GM19395 (cell line): ENCODE data around the gene NEURL1B.

Experiments
- ATAC-seq: cut with Tn5 transposase; IDR thresholded peaks from one replicate; pipeline ENCODE4 v1.9.1; 2021; ENCODE audit warnings: mild to moderate bottlenecking, moderate library complexity; ENCODE audit not compliant: unreplicated experiment

The NEURL1B gene

DNA sequence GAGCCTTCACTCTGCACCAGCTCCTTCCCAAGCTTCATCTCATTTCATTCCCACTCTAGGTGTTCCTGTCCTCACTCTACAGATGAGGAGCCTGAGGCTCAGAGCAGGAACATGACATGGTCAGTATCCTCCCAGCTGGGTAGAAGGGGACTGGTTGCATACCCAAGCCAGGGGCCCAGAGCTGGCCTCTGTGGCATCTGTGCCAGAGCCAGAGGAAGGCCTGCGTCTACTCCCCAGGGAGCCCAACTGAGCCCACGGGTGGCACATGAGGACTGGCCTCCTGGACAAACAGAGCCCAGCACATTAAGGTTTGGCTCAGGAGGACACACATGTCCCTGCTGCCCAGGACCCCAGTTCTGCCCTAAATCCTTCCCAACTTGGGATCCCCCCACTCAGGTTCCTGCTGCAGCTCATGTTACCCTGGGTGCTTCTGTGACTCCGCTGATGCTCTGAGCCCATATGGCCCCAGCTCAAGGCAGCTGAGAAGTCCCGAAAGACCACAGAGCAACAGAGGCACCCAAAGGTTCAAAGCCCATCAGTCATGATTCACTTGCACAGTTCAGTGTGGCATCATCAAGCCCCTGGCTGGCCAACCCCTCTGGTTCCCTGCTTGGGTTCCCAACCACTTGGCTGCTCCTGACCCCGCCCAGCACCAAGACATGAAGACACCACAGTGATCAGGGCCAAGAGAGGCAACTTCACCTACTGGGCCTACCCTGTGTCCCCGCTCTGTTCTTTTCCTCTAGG, 8.5 kb upstream of the NEURL1B start:
- ATAC-seq: no peak

DNA sequence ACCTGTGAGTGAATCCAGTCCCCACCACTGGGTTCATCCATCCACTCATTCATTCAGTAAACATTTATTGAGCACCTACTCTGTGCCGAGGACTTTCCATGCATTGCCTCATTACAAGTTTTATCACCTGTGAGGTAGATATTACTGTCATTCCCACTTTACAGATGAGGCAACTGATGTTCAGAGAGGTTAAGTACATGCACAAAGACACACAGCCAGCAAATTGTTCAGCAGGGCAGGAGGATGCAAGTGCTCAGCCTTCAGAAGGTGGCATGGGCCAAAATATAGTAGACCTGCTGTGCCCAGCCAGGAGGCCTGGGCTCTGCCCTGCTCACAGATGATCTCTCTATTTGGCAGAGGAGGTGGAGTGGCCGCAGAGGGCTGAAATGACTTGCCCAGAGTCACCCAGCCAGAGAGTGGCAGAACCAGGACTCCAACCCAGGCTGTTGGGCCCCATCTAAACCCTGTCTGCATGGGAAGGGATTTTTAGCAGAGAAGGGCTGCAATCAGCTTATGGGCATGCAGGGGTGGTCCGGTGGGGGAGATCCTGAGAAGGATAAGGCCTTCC, 7.6 kb upstream of the NEURL1B start:
- ATAC-seq: no peak

DNA sequence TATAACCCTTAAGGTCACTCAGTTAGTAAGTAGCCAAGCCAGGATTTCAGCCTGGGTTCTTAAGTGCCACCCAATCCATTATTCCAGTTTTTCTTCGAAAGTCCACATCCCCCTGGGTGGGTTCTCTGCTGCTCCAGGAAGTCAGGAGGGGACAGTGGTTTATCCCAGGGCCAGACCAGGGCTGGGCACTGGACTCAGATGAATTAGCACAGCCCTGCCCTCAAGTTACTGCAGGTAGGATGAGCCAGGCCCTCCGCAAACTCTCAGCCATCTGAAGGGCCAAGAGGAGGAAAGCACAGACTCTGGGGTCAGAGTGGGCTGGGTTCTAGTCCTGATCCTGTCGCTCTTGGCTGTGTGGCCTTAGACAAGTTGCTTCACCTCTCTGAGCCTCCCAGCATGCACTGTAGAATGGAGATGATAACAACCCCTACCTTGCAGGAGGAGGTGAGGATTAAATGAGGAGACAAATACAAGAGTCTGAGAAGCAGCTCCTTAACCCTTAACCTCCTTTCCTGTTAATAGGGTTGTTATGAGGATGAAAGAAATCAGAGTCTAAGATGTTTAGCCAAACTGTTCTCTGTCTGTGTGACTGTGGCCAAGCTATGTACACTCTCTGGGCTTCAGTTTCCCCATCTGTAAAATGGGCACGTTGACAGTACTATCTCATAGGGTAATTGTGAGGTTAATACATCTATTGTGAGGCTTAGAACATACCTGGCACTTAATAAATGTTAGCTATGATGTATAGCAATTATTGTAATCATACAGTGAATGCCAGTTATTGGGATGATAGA, 6.8 kb upstream of the NEURL1B start:
- no peak for ATAC-seq

DNA sequence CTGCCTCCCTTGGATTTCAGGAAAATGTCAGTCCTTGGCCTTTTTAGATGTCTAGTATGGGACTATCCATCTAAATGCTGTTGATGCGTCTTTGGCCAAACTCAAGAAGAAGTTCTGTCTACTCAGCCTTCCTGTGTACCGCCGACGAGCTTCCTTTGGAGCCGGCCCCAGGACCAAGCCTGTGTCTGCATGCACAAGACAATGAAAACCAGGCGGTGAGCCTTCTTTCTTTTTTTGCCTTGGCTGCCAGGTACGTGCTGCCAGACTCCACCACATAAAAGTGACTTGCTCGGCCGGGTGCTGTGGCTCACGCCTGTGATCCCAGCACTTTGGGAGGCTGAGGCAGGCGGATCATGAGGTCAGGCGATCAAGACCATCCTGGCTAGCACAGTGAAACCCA, 6.0 kb upstream of the NEURL1B start:
- ATAC-seq: no peak

DNA sequence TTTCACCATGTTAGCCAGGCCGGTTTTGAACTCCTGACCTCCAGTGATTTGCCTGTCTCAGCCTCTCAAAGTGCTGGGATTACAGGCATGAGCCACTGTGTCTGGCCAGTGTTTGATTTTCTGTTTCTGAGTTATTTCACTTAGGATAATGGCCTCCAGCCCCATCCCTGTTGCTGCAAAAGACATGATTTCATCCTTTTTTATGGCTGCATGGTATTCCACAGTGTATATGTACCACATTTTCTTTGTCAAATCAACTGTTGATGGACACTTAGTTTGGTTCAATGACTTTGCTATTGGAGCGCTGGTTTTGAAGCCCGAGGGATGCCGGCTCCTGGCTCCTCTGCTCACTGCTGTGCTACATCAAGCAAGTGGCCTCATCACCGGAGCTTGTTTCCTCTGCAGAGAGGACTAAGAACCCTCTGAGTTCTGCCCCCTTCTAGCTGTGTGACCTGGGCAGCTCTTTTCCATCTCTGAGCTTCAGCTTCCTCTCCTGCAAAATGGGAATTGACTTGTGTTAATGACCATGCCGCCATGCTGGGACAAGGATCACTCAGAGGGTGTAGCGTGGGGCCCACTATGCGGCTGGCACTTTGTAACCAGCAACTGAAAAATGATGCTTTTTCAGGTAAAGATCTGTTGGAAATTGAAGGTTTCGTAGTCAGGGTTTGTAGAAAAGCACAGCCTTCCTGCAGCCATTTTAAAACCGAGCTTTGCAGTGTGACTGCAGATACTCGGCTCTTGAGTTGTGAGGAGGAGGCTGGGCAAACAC, 4.6 kb upstream of the NEURL1B start:
- ATAC-seq: no peak

DNA sequence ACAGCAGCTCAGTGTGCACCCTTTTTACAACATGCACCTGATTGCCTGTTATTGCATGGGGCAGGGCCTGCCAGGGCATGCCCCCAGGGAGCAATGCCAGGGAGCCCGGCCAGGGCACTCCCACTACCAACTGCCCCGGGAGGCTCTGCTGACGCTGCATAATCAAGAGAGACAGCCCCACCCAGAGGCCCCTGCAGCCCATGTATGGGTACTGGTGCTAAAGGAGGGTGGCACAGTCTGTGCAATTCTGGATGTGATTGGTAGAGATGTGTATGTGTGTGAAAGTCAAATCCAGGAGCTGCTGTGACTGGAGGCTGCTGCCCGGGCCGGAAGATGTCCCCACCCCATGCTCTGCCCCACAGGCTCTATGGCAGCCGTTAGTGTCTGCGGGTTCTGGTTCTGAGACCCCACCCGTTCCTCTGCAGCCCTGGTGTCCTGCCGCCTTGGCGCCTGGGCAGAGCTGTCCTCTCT, 3.9 kb upstream of the NEURL1B start:
- no peak for ATAC-seq

DNA sequence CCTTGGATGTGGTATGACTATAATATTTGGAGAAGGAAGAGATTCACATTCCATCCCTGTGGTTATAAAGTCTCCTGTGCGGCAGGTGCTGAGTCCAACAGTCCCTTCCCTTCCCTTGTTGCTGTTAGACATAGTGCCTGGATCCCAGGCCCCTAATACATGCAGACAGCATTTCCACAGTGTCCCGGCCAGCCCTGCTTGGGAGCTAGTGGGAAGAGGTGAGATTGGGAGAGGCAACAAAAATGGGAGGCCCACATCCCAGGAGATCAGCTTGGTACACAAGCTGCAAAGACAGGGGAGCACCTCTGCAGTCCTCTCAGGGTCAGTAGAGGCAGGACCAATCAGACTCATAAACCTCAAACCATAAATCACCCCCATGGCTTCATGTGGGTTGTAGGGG, 3.3 kb upstream of the NEURL1B start:
- no peak for ATAC-seq

DNA sequence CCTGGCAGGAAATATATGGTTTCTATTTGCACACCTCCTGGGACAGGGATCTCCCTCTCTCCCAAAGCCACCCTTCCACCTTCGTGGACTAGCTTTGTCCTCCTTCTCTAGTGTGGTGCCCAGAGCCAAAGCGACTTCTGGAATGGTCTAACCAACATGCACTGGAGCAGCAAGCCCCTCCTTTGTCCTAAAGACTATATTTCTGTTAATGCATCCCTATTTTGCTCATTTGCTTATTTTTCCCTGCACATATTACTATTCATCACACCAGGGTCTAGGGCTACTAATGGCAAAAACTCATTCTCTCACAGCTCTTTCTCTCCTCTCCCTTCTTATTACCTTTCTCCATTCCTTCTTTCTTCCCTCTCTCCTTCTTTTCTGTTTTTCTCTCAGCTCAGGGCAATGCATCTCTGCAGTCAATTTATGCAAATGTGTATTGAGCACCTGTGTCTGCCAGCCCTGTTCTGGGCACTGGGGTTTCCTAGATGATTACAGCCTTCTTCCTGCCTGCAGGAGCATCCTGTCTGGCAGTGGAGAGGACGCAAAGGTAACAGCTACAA, 2.8 kb upstream of the NEURL1B start:
- no peak for ATAC-seq

DNA sequence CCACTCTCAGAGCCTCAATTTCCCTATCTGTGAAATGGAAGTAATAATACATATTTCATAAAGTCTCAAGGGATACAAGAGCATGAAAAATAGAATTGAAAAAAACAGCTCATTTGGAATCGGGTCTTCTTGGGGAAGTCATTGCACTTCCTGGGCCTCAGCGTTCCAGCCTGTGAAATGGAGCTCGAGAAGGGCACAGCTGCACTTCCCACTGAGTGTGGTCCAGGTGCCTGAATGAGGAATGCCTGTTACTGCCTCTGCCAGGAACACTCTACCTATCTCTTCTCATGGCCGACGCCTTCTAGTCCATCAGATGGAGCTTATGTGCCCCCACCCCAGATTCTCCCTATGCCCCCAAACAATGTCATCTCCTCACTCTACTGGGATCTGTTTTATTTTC, 924 bp upstream of the NEURL1B start:
- no peak for ATAC-seq

DNA sequence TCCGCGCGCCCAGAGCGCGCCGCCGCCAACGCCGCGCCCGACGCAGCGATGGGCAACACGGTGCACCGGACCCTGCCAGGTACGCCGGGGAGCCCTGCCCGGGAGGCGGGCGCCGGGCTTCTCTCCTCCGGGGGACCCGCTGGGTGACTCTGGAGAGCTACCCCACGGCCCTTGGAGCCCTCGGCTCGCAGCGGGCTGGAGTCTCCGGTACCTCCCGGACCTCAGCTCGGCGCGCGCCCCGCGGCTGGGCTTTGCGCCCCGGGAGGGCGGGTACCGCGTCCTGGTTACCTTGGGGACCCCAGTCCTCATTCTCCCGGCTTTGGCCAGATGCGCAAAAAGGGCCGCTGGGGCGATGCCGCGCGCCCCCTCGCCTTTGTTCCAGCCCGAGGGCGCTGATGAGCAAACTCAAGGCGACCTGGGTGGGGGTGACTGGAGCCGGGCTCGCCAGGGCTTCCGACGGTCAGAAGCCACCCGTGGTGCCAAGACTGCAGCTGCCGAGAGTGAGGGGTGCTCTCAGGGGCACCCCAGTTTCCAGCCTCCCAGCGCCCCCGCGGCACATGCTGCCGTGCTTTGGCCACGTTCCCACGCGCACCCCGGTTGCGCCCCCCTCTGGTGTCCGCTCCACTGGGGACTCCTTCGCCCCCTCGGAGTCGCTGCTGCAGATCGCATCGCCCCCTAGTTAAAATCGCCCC, 442 bp downstream of the NEURL1B start:
- peak; percentile 17 for ATAC-seq

DNA sequence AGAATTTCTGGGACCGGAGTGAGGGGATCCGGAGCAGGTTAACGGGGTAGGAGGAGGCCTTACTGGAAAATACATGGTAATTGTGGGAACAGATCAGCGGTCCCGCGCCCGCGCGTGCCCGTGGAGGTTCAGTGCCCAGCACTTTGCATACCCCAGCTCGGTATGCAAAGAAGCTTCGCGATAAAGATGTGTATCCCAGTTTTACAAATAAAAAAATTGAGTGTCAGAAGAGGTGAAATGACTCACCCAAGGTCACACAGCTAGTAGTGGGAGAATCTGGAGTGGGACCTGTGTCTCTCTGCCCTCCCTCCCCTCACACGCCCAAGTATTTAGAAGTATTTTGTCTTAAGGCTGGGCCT, 967 bp downstream of the NEURL1B start:
- ATAC-seq: no peak

DNA sequence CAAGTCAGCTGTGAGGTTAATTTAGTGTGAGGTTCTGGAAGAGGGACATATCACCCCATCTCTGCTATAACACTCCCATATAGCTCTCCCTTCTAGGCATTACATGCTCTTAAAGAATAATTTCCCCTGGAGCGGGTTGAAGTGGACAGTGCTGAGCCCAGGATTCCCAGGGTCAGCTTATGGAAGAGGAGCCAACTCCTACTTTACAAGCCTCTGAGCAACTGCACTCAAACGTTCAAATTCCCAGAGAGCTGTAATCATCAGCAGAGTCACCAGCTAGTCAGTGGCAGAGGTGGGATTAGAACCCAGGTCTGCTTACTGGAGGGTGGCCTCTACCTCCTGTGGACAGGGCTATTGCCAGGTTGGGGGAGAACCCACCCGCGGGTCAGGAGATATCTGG, 1.4 kb downstream of the NEURL1B start:
- ATAC-seq: no peak

DNA sequence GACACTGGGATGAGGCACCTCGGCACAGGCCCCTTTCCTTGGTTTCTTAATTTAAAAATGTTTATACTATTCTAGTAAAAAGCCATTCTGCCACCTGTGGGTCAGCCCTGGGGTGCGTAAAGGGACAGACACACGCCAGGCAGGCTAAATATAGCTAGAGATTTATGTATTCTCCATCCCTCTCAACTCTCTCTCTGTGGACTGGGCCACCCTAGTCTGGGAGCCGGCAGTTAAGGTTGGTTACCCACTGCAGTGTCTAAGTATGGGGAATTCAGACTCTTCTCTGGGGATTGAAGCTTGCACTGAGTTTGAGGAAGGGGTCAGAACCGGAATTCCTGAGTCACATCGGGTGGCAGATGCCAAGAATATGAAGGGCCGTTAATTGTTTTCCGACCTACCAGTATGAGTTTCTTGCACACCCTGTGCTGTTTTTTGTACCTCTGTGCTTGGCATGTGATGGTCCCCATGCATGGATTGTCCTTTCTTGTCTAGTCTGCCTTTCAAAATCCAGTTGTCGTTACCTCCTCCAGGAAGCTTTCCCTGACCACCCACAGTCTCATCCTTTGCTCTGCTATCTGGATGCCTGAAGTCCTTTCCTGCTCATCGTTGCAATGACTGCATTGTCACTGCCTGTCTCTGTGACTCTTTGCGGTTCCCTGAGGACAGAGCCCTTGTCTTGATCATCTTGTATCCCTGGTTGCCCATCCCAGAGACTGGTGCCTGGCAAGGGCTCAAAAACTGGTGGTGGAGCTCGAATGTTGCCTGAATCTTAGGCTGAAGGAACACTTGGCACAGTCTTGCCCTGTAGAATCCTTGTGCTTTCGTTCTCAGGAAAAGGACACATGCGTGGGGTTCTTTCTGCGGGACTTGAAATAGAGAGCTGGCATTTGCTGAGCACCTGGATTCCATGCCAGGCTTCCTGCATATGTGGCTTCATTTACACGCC, 2.1 kb downstream of the NEURL1B start:
- ATAC-seq: no peak

DNA sequence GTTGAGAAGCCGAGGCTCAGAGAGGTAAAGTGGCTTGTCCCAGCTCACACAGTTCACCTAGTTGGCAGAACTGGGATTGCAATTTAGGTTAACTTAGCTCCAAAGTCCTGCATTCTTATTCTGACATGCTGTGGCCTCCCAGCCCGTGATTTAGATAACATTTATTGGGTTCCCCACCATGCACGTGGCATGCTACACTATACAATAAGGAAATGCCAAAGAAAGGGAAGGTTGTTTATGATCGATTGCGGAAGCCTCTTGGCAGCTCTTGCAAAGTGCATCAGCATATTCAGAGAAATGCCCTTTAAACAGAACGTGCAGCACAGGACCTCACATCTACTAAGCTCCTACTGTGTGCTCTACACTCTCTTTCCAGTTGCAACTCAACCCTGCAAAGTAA, 3.2 kb downstream of the NEURL1B start:
- ATAC-seq: no peak

DNA sequence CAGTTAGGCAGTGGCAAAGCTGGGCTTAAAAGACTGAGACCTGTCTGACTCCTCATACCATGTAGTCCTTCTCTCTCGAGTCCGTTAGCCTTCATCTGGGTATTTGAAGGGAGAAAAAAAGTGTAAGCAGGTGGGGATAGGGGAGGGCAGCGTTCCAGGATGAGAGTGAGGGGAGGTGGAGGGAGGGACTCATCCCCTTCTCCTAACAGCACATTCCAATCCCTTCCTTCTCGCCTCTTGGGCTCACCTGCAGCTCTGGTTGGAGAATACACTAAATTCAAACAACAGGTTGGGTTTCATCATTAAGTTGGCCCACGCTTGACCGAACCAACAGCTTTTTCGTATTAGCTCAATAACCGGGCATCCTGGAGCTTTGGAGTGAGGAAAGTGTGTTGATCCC, 3.6 kb downstream of the NEURL1B start:
- no peak for ATAC-seq

DNA sequence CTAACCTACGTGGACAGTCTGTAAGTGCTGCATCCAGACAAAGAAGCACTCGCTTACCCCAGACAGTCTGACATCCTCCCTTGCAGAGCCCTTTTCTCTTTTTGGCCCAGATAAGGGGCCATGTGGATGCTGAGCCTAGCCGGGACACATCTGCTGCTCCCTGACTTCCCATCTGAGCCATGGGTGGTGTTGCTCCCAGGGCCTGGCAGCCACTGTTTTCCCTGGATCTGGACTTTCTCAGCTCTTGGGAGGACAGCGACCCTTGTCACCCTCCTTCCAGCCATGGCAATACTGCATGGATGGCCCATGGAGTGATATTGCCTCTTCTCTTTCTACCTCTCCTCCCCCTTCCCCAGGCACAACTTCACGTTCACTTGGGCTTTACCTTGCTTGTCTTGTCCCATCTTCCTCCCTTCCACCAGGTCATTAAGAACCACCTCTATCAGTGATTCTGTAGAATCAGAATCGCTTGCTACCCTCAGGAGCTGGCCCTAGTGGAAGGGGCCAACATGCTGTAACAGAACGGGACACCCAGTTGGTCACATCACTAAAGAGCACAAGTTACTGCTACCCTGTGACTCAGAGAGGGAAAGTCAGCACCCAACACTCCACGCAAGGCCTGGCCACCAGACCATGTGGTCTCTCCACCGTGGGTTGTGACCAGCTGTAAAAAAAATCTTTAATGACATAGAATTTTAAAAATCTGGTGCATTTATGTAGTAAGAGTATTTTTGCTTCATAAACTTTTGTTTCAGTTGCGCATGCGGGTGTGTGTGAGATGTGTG, 4.4 kb downstream of the NEURL1B start:
- no peak for ATAC-seq

DNA sequence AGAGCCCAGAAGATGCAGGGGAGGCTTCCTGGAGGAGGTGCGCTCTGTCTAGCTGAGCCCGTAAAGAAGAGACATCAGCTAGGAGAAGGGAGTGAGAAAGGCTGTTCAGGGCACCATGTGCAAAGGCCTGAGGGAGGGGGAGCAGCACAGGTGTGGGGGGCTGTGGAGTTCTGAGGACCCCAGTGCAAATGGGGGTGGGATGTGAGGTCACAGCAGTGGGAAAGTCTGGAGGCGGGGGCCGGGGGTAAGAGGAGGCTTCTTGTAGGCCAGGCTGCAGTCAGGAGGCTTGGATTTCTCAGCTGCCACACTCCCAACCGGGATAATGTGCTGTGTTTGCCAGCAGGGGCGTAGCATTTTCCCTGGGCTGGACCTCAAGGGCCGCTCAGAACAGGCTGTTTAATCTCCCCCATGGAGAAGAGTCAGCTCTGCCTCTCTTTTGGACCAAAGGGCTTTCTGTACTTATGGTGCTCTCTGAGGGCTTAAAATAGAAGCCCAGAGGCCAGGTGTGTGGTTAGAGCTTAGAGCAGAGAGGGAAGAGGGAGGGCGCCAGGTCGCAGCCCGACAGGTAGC, 5.7 kb downstream of the NEURL1B start:
- ATAC-seq: no peak

DNA sequence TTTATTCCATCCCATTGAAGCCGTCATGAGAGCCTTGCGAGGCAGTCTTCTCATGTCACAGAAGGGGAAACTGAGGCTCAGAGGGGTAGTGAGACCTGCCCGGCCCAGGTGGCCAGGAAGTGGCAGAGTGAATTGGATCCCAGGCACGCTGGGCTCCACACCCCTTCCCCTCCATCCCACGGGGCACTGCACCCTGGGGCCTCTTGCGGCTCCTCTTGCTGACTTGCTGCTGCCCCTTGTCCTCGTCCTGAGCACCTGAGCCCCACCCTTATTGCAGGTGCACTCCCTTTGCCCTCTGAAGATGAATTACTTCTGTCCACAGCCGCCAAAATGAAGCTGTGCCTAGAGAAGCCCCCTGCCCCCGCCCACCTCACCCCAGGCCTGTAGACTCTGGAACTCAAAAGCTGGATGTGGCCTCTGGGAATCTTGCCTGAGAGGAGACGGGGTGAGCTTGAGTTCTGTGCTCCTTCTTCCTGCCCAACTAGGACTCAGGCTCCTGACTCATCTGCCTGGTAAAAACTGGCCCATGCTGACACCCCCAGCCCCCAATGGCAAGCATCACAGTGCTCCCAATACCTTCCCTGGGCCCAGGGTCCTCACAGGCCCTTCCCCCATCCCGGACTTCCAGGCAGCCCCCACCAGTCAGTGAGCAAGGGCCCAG, 6.4 kb downstream of the NEURL1B start:
- no peak for ATAC-seq
